Measurements from ENCODE around the gene IL1R1. TPM values are rescaled to one million over a fixed set of nuclear protein-coding genes. Genes with fewer than 3 reads are reported as not detected.
A peak's percentile ranks its signal among the peaks of the same experiment; 100 is the strongest.

IL1R1 gene
- total RNA-seq, 2 donors from 2014 or later, result 112 to 289 TPM

- H3K27me3 ChIP-seq (replicated peaks; ENCODE audit: insufficient read depth), result no peaks in the 10 kb centered on the region
- peaks cover 5% of the 10 kb centered on the region for H3K4me1 ChIP-seq (replicated peaks)
- peak overlapping the region; percentile 37 to 43 for H3K4me3 ChIP-seq
- H3K9me3 ChIP-seq, result no peaks in the 10 kb centered on the region
- 6% methylated on average over 40 of the region's 50 CpGs for WGBS
- intact Hi-C loops (cut with DNase I), result loop anchor here (10.0 kb wide), 1 partner anchor 57 kb away; no protein-coding TSS in a partner anchor
- DNase-seq (ENCODE audit: low spot score), result no peak
- peak overlapping the region; percentile 73 to 74 for H3K27ac ChIP-seq
- TF ChIP-seq POLR2A (IDR thresholded peaks at IDR 0.05) (peak; percentile 13), POLR2AphosphoS5 (IDR thresholded peaks at IDR 0.05) (no peak), CTCF (IDR thresholded peaks at IDR 0.05) (peak in 3 of 4 experiments; percentile 14 to 56 (median 51))
- H3K36me3 ChIP-seq, result no peaks in the 10 kb centered on the region
These were observed 45.1 kb downstream of the IL1R1 start for GRCh38 chr2:102187496-102188150.

GRCh38 chr2:102190430-102191107 lies 48.0 kb downstream of the IL1R1 start:
- TF ChIP-seq POLR2A (IDR thresholded peaks at IDR 0.05) (no peak), POLR2AphosphoS5 (IDR thresholded peaks at IDR 0.05) (no peak), CTCF (IDR thresholded peaks at IDR 0.05) (no peak)
- Histone ChIP-seq H3K4me1 (replicated peaks) (peaks cover 5% of the 10 kb centered on the region), H3K27me3 (replicated peaks; ENCODE audit: insufficient read depth) (no peaks in the 10 kb centered on the region), H3K27ac (no peak overlapping the region), H3K36me3 (no peaks in the 10 kb centered on the region), H3K4me3 (no peak overlapping the region), H3K9me3 (no peaks in the 10 kb centered on the region)
- no peak for DNase-seq (ENCODE audit: low spot score)
- 77% methylated on average over 10 of the region's 10 CpGs for WGBS
- intact Hi-C loops (cut with DNase I), result no loop called here

GRCh38 chr2:102191501-102191900 lies 49.0 kb downstream of the IL1R1 start:
- no peak for TF ChIP-seq POLR2A (IDR thresholded peaks at IDR 0.05)
- Histone ChIP-seq H3K4me3 (no peak overlapping the region), H3K27me3 (replicated peaks; ENCODE audit: insufficient read depth) (no peaks in the 10 kb centered on the region), H3K27ac (no peak overlapping the region), H3K36me3 (no peaks in the 10 kb centered on the region), H3K4me1 (replicated peaks) (peaks cover 5% of the 10 kb centered on the region), H3K9me3 (no peaks in the 10 kb centered on the region)
- intact Hi-C loops (cut with DNase I), result no loop called here
- DNase-seq (ENCODE audit: low spot score), result no peak
- WGBS, result 84% methylated on average over 1 of the region's 1 CpG

GRCh38 chr2:102193074-102193473 lies 50.5 kb downstream of the IL1R1 start:
- Histone ChIP-seq H3K27ac (no peak overlapping the region), H3K9me3 (no peaks in the 10 kb centered on the region), H3K4me1 (replicated peaks) (no peaks in the 10 kb centered on the region), H3K27me3 (replicated peaks; ENCODE audit: insufficient read depth) (no peaks in the 10 kb centered on the region), H3K36me3 (no peaks in the 10 kb centered on the region), H3K4me3 (no peak overlapping the region)
- 73% methylated on average over 1 of the region's 1 CpG for WGBS
- no peak for TF ChIP-seq POLR2A (IDR thresholded peaks at IDR 0.05)
- TF ChIP-seq CTCF (IDR thresholded peaks at IDR 0.05), result no peak
- no peak for TF ChIP-seq POLR2AphosphoS5 (IDR thresholded peaks at IDR 0.05)
- DNase-seq (ENCODE audit: low spot score), result no peak
- intact Hi-C loops (cut with DNase I), result no loop called here

- Histone ChIP-seq H3K27me3 (replicated peaks; ENCODE audit: insufficient read depth) (no peaks in the 10 kb centered on the region), H3K9me3 (no peaks in the 10 kb centered on the region), H3K4me3 (no peak overlapping the region), H3K27ac (no peak overlapping the region), H3K36me3 (no peaks in the 10 kb centered on the region), H3K4me1 (replicated peaks) (no peaks in the 10 kb centered on the region)
- WGBS, result 81% methylated on average over 5 of the region's 5 CpGs
- DNase-seq (ENCODE audit: low spot score), result no peak
- TF ChIP-seq POLR2A (IDR thresholded peaks at IDR 0.05) (no peak), POLR2AphosphoS5 (IDR thresholded peaks at IDR 0.05) (no peak), CTCF (IDR thresholded peaks at IDR 0.05) (no peak)
- intact Hi-C loops (cut with DNase I), result no loop called here
These were observed 52.2 kb downstream of the IL1R1 start for GRCh38 chr2:102194609-102195268.

Data from prostate gland (tissue), 2 donors.